Measurements from ENCODE around the gene TLR3. TPM values are rescaled to one million over a fixed set of nuclear protein-coding genes. Genes with fewer than 3 reads are reported as not detected.

The TLR3 gene
- 10 to 100 TPM in 3 of 6 donors, 1 to 10 TPM in 3; 5.8 to 19.1 (median 9.3) TPM for total RNA-seq
- polyA plus RNA-seq: 1 to 10 TPM in 1 of 2 donors, under 1 TPM in 1; 0.99 to 1.9 TPM

DNA sequence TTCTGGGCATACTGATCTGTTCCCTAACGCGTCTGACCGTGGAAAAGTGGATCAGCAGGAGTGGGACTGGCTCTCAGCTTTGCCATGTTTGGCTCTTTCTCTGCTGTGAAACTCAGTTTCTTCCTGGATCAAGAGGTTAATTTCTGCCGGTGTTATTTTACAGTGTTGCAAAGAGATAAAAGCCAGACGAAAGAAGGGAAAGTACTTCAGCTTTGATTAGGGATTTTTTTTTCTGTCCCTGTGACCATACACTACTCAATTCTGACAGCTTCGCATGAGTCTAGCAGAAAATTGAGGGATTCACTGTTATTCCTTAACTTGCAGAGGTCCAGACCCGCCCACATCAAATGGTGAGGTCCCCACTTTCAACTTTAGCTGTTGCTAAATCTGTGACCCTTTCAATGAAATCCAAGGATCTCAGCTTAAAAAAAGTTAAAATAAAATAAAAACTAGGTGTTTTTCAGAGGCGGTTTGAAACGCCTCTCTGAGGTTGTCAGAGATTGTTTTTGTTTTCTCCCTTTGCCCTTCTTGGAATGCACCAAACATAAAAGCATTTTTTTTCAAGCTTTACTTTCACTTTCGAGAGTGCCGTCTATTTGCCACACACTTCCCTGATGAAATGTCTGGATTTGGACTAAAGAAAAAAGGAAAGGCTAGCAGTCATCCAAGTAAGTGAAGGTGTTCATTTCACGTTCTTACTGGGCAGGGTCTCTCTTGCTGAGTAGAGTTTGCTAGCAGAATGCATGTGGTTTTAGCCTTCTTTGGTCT, at the start of gene TLR3:
TSS of gene TLR3 (plus strand) at position 576 of the 768 bp plus-strand sequence. CDS start 7,464 bp downstream, outside the sequence.
- Histone ChIP-seq H3K4me1 (peaks cover 0 to 16% (median 0%) of the 10 kb centered on the region in 3 donors), H3K27me3 (no peaks in the 10 kb centered on the region), H3K27ac (peak within 1 kb of the TSS; percentile 19 to 83 (median 58)), H3K4me3 (peak within 1 kb of the TSS; percentile 16 to 56 (median 34)), H3K36me3 (no peaks in the 10 kb centered on the region), H3K9me3 (no peaks in the 10 kb centered on the region)
- FAIRE-seq (peak; percentile 41), DNase-seq (no peak), ATAC-seq (peak; percentile 55 to 78 (median 66))
- intact Hi-C loops (cut with DNase I): no loop called here
- no peak for TF ChIP-seq CTCF (IDR thresholded peaks at IDR 0.05)
- 1% methylated on average over 12 of the region's 12 CpGs for WGBS, 2 donors

DNA sequence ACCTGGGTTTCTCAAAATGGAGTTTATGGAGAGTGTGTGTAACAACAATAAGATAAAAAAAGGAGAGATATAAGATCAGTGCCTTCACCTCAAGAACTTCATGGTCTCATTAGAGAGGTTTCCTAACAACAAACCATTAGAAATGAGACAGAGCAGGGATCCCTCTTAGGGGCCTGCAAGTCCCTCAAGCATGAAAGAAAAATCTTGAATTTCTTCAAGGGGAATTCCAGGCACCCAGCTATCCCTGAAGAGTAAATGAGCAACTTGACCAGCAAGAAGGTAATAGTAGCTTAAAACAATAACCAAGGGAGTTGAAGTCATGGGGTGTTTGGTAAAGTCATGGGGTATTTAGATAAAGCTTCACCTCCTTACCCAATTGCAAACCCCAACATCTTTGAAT, 49.7 kb upstream of the TLR3 start:
- no peak for FAIRE-seq
- H3K9me3 ChIP-seq: no peaks in the 10 kb centered on the region
- no peak overlapping the region for H3K4me3 ChIP-seq
- H3K4me1 ChIP-seq: no peaks in the 10 kb centered on the region
- no peaks in the 10 kb centered on the region for H3K27me3 ChIP-seq
- no peak for ATAC-seq
- H3K27ac ChIP-seq: no peak overlapping the region
- intact Hi-C loops (cut with DNase I): loop anchor here in 1 of 3 donors (10.0 kb wide), 1 partner anchor 374 kb away; no protein-coding TSS in a partner anchor
- H3K36me3 ChIP-seq: no peaks in the 10 kb centered on the region
- no peak for DNase-seq
- no peak for TF ChIP-seq CTCF (IDR thresholded peaks at IDR 0.05)

GRCh38 chr4:186020106-186020792, 48.7 kb upstream of the TLR3 start:
- no peak for ATAC-seq
- H3K27me3 ChIP-seq: no peaks in the 10 kb centered on the region
- H3K4me3 ChIP-seq: no peak overlapping the region
- no peak for DNase-seq
- H3K9me3 ChIP-seq: no peaks in the 10 kb centered on the region
- no peak overlapping the region for H3K27ac ChIP-seq
- WGBS, 2 donors: 91% methylated on average over 17 of the region's 17 CpGs
- TF ChIP-seq CTCF (IDR thresholded peaks at IDR 0.05): no peak
- H3K4me1 ChIP-seq: no peaks in the 10 kb centered on the region
- intact Hi-C loops (cut with DNase I): loop anchor here in 1 of 3 donors (10.0 kb wide), 1 partner anchor 365 kb away; no protein-coding TSS in a partner anchor
- H3K36me3 ChIP-seq: no peaks in the 10 kb centered on the region
- no peak for FAIRE-seq

- Histone ChIP-seq H3K4me3 (no peak overlapping the region), H3K4me1 (no peaks in the 10 kb centered on the region), H3K27me3 (no peaks in the 10 kb centered on the region), H3K27ac (no peak overlapping the region), H3K9me3 (no peaks in the 10 kb centered on the region), H3K36me3 (no peaks in the 10 kb centered on the region)
- intact Hi-C loops (cut with DNase I): loop anchor here in 1 of 3 donors (10.0 kb wide), 1 partner anchor 366 kb away; no protein-coding TSS in a partner anchor
- no peak for DNase-seq
- WGBS, 2 donors: 85 to 86% methylated on average over 15 of the region's 15 CpGs
- no peak for ATAC-seq
- FAIRE-seq: no peak
- TF ChIP-seq CTCF (IDR thresholded peaks at IDR 0.05): no peak
These were observed 48.1 kb upstream of the TLR3 start for GRCh38 chr4:186020793-186021407.
